Retinal pigment epithelial cell (primary cell): Measurements from ENCODE around the gene SHC2.
"Not testable (repeated sequence)": the region's sequence is repeated elsewhere in the genome, so short reads cannot be mapped to it uniquely, and the experiment has no call there.

Experiments used
- DNase-seq: peaks from one replicate; pipeline ENCODE4 v3.0.0-alpha.2; 2010; ENCODE audit warnings: low read depth
- H3K4me3 ChIP-seq: 2 replicates; pipeline ENCODE4 v1.5.1; 2011; ENCODE audit warnings: mild to moderate bottlenecking, low read length, control low read depth, moderate library complexity
- CTCF ChIP-seq: conservative IDR thresholded peaks from 2 replicates; pipeline ENCODE4 v1.5.1; 2011; ENCODE audit warnings: low read depth, low read length, control low read depth, inconsistent platforms

SHC2 gene

DNA sequence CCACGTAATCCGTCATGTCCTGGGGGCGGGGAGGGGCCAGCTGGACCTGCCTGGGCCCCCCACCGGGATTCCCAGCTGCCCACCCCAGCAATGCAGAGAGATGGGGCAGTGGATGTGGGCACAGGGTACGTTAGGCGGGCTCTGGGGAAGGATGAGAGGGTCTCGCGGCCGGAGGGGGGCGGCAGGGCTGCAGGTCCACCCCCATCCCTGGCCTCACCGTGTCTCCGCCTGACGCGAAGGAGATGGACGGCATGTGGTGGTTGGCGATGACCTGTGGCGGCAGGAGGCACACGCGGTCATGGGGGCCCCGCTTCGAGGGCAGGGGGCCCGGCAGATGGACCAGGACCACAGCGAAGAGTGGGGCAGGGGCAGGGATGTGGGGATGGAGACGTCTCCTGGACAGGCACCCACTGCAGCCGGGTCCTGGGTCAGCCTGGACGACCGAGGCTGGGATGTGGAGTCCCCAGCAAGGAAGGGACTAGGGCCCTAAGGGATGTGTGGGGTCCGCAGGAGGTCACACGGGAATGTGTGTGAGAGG is 24.4 kb downstream of the SHC2 start:
- no peak for DNase-seq
- TF ChIP-seq CTCF = no peak
- H3K4me3 ChIP-seq = no peak overlapping the region

DNA sequence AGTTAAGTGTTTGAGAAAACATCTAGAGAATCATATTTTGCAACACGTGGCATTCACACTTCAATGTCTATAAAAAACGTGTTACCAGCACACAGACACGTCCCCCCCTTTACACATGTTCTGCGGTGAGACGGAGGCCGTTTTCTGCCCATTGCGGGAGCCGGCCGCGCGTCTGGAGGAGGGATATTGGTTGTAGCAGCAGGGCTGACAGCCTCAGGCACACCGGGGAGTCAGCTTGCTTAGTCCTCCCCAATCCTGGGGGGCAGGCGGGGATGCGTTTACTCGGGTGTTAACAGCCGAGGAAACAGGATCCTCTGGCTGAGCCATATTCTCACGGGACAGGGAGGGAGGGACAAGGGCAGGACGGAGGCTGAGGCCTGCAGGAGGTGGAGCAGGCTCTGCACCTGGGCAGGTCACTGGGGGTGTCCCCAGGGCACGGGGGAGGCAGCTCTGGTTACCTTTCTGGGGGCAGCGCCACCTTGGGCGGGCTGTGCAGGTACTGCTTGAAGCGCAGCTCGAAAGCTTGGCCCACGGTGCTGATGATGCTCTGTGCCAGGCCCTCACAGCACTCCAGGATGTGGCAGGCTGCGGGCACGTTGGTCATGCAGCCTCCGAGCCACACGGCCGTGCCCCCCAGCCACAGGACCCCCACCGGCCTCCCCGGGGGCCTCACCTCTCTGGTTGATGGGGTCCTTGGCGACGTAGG is 25.0 kb downstream of the SHC2 start:
- TF ChIP-seq CTCF = no peak
- no peak overlapping the region for H3K4me3 ChIP-seq
- DNase-seq = no peak

- TF ChIP-seq CTCF = no peak
- no peak for DNase-seq
- H3K4me3 ChIP-seq = no peak overlapping the region
Measured at GRCh38 chr19:435056-435706, 25.7 kb downstream of the SHC2 start.

- no peak overlapping the region for H3K4me3 ChIP-seq
- no peak for TF ChIP-seq CTCF
- DNase-seq = no peak
Measured at GRCh38 chr19:434152-434960, 26.5 kb downstream of the SHC2 start.

DNA sequence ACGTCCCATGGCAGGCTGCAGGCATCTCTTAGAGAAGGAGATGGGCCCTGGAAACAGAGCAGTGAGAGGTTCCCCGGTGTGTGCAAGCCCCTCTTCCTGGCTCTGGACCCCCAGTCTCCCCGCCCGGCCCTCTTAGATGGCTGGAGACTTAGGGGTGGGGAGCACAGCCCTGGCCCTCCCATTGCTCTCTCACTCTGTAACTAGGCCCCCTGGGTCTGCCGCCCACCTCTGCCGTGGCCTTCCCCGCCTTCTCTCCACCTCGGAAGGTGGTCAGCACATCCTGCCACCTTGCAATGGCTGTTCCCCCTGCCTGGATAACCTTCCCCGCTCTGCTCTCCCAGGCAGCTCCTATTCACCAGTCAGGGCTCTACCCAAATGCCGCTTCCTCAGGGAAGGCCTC is 30.1 kb downstream of the SHC2 start:
- no peak for TF ChIP-seq CTCF
- DNase-seq = no peak
- H3K4me3 ChIP-seq = no peak overlapping the region

GRCh38 chr19:428149-428548 is 32.7 kb downstream of the SHC2 start:
- H3K4me3 ChIP-seq = no peak overlapping the region
- no peak for DNase-seq
- TF ChIP-seq CTCF = no peak

DNA sequence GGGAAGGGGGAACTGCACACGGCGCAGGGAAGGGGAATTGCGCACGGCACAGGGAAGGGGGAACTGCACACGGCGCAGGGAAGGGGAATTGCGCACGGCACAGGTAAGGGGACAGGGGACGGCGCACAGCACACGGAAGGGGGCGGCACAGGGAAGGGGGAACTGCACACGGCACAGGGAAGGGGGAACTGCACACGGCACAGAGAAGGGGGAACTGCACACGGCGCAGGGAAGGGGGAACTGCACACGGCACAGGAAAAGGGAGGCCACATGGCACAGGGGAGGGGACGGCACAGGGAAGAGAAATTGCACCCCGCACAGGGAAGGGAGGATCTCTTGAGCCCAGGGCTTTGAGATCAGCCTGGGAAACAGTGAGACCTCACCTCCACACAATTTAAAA is 33.2 kb downstream of the SHC2 start:
- not testable (repeated sequence) for H3K4me3 ChIP-seq, DNase-seq
